Esophagus squamous epithelium (tissue), 4 donors: ENCODE results near the gene LRRC37A.
"Not testable (repeated sequence)": the region's sequence is repeated elsewhere in the genome, so short reads cannot be mapped to it uniquely, and the experiment has no call there.

Experiments
- POLR2A ChIP-seq, 4 donors: fragments of 450-650 bp; IDR thresholded peaks; one replicate each; pipeline ENCODE4 v1.6.1; 2017; ENCODE audit warnings: antibody characterized with exemption in 4 of 4, mild to moderate bottlenecking in 4 of 4, moderate library complexity in 3 of 4
- TF ChIP-seq, protein P1 (sequence below), 6 experiments: fragments of 450-650 bp in 4 of 6; fragments of 200-600 bp in 2 of 6; sonication (generic) in 2 of 6; IDR thresholded peaks; one replicate each; pipeline ENCODE4 v1.5.1; 2016 to 2019; ENCODE audit warnings: antibody characterized with exemption in 6 of 6, mild to moderate bottlenecking in 4 of 6, moderate library complexity in 4 of 6

DNA sequence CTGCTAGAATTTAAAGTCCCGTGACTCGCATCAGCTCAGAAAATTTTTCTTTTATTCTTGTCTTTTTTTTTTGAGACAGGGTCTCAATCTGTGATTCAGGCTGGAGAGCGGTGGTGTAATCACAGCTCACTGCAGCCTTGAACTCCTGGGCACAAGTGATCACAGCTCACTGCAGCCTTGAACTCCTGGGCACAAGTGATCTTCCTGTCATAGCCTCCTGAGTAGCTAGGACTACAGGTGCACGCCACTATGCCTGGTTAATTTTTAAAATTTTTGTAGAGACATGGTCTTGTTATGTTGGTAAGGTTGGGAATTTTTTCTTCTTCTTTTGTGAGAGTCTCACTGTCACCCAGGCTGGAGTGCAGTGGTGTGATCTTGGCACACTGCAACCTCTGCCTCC, 13.6 kb upstream of the LRRC37A start:
- not testable (repeated sequence) for TF ChIP-seq POLR2A (IDR thresholded peaks at IDR 0.05)
- TF ChIP-seq, protein P1, sequence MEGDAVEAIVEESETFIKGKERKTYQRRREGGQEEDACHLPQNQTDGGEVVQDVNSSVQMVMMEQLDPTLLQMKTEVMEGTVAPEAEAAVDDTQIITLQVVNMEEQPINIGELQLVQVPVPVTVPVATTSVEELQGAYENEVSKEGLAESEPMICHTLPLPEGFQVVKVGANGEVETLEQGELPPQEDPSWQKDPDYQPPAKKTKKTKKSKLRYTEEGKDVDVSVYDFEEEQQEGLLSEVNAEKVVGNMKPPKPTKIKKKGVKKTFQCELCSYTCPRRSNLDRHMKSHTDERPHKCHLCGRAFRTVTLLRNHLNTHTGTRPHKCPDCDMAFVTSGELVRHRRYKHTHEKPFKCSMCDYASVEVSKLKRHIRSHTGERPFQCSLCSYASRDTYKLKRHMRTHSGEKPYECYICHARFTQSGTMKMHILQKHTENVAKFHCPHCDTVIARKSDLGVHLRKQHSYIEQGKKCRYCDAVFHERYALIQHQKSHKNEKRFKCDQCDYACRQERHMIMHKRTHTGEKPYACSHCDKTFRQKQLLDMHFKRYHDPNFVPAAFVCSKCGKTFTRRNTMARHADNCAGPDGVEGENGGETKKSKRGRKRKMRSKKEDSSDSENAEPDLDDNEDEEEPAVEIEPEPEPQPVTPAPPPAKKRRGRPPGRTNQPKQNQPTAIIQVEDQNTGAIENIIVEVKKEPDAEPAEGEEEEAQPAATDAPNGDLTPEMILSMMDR (IDR thresholded peaks at IDR 0.05): not testable (repeated sequence)
